GM21576 (cell line): Measurements from ENCODE around the gene ATG7.
"Not testable (repeated sequence)": the region's sequence is repeated elsewhere in the genome, so short reads cannot be mapped to it uniquely, and the experiment has no call there.

Source experiments
- ATAC-seq: cut with Tn5 transposase; IDR thresholded peaks from one replicate; pipeline ENCODE4 v1.9.1; 2021; ENCODE audit warnings: mild to moderate bottlenecking, moderate library complexity; ENCODE audit not compliant: unreplicated experiment

ATG7 gene

GRCh38 chr3:11251807-11252176 is 20.4 kb upstream of the ATG7 start:
- no peak for ATAC-seq

- no peak for ATAC-seq
Measured at GRCh38 chr3:11254876-11255275, 17.3 kb upstream of the ATG7 start.

DNA sequence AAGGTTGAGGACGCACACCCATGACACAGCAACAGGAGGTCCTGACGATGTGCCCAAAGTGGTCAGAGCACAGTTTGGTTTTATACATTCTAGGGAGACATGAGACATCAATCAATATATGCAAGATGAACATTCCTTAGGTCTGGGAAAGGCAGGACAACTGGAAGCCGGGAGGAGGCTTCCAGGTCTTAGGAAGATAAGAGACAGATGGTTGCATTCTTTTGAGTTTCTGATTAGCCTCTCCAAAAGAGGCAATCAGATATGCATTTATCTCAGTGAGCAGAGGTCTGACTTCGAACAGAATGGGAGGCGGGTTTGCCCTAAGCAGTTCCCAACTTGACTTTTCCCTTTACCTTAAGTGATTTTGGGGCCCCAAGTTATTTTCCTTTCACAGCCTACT is 16.7 kb upstream of the ATG7 start:
- not testable (repeated sequence) for ATAC-seq

GRCh38 chr3:11258958-11259357 is 13.2 kb upstream of the ATG7 start:
- ATAC-seq: no peak

DNA sequence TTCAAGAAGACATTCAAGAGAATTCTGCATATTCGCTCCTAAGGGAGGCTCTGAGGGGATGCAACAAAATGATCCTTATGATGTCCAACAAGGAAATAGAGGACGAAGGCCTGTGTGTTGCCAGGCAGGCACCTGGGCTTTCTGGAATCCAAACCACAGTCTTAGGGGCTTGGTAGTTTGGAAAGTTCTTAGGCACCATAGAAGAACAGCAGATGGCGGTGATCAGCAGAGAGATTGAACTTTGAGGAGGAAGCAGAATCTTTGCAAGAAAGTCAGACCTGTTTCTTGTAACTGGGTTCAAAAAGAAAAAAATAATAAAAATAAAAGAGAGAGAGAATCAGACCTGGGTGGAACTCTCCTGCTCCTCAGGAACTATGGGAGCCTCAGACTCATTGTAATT is 11.7 kb upstream of the ATG7 start:
- no peak for ATAC-seq

GRCh38 chr3:11269007-11269406 is 3.2 kb upstream of the ATG7 start:
- no peak for ATAC-seq

DNA sequence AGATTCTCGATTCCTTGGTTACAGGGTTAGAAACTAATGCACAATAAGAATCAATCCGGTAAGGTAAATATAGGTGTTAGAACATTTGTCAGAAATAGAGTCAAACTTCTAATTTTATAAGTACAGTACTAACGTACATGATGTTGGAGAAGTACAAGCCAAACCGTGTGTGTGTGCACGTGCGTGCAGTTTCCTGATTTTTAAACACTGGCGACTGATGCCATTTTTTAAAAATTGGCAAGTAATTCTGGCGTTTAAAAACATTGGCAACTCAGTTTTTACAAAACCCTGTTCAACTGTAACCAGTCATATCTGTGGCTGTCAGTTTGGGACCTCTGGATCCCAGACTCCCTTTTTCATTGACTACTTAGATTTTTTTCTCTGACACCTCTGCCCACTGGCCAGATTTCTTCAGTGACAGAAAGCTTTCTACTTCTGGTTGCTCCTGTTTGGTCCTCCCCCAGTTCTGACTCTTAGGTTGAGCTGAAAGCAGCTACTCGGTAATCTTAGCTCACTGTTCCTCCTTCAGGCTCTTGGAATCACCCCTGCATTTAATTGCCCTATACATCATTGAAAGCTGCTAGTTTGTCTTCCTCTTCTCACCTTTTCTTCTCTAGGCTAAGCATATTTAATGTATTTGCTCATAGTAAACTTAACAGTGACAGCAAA is 843 bp downstream of the ATG7 start:
- ATAC-seq: no peak

DNA sequence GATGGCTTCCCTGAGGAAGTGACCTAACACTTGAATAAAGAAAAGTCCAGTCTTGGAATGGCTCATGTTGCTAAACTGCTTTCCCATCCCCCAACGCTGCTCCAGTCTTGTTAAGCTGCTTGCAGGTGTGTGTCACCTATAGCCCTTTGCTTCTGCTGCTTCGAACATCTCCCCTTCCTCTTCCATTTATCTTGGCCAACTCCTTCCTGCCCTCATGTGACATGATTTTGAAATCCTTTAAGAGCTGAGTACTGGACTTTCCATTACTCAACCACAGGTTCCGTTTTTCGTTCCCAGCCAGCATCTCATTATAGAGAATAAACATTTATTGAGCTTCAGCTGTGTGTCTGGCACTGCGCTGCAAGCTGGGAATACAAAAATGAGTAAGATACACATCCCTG is 1.7 kb downstream of the ATG7 start:
- no peak for ATAC-seq

DNA sequence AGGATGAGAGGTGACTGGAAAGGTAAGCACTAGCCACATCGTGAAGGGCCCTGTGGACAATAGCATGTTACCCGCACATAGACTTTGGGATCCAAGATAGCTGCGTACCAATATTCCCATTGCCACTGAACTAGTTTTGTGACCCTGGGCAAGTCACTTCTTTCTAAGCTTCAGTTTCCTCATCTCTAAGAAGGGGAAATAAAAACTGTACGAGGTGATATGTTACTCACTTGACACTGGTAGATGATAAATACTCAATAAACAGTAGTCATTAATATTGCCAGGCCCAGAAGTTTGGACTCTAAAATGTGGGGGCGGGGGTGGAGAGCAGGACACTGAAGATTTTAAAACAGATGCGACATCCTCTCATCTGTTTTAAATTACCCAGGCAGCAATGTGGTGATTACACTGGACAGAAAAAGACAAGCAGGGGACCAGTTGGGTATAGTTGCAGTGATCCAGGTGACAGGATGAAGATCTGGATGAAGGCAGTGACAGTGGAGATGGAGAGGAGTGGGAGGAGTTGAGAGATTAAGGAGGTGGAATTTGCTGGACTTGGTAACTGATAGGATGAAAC is 2.5 kb downstream of the ATG7 start:
- no peak for ATAC-seq

DNA sequence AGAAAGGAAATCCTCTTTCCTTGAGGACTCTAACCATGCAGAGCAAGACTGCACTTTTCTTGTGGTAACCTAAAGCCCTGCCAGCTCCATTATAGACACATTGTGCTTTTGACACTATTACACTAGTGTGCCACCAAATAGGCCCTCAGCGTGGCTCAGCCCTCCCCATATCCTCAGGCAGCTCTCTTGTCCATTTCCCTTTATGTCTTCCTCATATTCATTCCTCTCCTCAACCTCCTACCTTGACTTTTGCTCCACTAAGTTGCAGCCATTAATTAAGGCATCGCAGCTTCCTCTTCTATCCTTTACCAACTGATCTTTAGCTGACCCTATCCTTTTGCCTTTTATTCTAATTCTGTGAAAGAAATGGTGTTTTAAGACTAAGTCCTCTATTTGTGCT is 3.7 kb downstream of the ATG7 start:
- no peak for ATAC-seq

DNA sequence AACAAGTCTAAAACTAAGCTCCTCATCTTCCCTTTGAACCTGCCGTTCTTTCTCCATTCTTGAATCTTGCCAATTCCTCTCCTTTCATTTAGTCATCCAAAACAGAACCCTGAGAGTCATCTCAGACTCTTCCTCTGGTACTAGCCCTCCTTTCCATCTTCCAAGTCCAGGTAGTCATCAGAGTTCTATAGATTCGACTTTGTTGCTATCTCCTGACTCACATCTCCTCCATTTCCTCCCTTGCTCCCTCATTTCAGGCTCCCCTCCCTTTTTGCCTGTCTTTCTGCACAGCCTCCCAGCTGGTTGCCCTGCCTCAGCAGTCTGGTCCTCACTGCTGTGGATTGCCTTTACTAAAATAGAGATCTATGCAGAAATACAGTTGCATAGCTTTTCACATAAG is 4.7 kb downstream of the ATG7 start:
- no peak for ATAC-seq

DNA sequence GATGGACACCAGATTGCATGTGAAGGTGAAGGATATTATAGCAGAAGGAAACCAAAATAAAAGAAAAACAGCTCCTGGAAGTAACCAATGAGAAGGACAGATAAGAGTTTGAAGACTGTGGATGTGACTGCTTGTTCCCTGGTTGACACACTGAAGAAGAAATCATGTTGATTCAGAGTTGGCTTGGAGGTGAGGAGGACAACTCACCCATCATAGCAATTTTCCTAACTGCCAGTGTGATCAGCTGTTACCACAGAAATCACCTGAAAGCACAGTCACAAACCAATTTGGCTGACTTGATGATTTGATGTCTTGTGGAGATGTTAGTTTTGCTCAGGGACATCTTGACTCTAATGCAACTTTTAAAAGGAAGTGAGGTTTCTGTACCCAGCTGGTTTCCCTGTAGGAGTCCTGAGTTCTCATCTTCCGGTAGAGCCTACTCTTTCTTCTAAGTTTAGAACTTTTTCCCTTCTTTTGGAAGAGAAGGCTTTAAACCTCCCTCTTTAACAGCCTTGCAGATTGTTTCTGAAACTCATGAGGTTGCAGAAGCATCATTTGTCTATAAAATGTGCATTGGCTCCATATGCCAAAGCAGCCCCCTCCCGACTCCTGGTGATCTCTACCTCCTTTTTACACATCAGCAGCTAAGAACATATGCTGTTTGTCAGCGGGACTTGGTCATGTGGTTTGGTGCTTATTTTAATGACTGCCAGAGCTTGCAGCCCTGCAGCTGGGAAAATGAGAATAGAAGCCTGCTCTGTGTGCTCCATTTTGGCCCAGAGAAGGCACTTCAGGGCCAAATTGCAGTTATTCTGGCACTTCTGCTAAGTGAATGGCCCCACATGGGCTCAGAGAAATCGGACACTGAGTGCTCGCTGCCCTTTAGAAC is 10.3 kb downstream of the ATG7 start:
- no peak for ATAC-seq

DNA sequence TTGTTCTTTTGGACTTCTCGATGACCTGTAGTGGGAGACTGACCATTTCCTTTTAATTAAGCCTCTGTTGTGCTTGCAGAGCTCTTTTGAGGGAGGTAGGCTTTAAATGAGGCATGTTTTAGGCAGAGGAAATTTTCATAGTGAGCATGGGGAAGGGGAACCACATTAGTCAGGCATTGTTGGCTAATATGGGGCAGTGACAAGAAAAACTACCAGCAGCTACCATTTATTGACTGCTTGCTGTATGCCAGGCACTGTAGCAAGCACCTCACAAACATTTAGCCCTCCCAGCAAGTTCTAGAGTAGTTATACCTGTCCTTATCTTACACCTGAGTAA is 10.9 kb downstream of the ATG7 start:
- no peak for ATAC-seq

- no peak for ATAC-seq
Measured at GRCh38 chr3:11284011-11284410, 11.8 kb downstream of the ATG7 start.

DNA sequence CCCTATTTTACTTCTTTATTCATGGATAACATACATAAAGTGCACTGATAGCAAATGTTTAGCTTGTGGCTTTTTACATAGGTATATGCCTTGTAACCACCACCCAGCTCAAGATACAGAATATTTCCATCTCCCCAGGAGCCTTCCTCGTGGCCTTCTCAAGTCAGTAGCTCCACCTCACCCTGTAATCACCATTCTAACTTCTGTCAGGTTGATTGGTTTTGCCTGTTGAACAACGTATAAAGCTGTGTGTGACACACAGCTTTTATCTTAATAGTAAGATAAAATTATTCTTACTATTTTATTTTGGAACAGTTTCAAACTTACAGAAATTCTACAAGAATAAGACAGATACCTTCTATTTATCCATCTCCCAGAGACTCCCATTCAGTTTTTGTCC is 13.3 kb downstream of the ATG7 start:
- no peak for ATAC-seq

GRCh38 chr3:11287404-11287803 is 15.2 kb downstream of the ATG7 start:
- ATAC-seq: no peak

GRCh38 chr3:11288021-11288491 is 15.9 kb downstream of the ATG7 start:
- ATAC-seq: no peak

GRCh38 chr3:11288786-11289637 is 16.8 kb downstream of the ATG7 start:
- peak; percentile 60 for ATAC-seq

- no peak for ATAC-seq
Measured at GRCh38 chr3:11289864-11290263, 17.7 kb downstream of the ATG7 start.

DNA sequence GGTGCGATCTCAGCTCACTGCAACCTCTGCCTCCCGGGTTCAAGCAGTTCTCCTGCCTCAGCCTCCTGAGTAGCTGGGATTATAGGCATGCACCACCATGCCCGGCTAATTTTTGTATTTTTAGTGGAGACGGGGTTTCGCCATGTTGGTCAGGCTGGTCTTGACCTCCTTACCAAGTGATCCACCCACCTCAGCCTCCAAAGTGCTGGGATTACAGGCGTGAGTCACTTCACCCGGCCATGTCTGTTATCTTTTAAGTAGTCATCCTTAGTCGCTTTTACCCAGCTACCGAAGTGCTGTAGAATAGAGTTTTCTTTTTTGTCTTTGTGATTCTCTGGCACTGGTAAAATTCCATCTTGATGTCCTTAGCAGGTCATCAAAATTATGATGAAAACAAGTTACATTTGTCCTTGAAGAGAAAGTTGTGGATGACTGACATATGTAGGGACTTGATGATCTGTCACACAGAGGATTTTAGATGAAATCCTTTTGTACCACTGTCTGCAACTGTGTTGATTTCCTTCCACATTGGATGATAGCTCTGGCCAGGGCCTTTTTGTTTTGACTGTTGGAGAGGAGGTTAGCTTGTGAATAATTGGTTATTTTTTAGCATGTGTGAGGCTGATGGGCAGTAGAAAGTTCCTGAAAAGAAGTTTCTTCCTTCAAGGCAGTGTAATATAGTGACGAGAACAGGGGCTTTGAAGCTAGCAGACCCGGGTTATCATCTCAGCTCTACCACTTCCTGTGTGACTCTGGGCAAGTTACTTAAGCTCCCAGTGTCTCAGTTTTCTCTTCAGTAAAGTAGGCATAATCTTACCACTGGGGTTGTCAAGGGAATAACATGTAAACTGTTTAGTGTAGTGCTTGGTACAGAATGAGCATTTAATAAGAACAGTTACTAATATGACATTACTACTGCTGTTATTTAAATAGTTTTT is 18.8 kb downstream of the ATG7 start:
- ATAC-seq: no peak
